C4-2B (cell line): ENCODE results near the gene ASH1L.

Source experiments
- CTCF ChIP-seq: fragments of 450-650 bp; conservative IDR thresholded peaks from 2 replicates; pipeline ENCODE4 v1.5.1; 2017; ENCODE audit warnings: mild to moderate bottlenecking
- ZFX ChIP-seq: fragments of 450-650 bp; IDR thresholded peaks from 2 replicates; pipeline ENCODE4 v1.6.1; 2017

DNA sequence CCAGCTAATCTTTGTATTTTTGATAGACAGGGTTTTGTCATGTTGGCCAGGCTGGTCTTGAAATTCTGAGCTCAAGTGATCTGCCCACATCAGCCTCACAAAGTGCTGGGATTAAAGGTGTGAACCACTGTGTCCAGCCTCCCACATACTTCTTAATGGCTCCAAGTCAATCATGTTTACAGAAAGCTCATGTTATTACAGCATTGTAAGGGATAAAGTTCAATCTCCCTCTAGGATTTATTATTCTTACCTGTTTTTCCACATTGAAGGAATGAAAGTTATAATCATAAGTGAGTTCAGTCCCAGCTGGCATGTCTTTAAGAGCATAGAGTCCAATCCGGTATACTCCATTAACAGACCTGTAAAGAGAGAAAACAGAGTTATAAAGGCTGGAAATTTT is 202.6 kb downstream of the ASH1L start:
- no peak for TF ChIP-seq CTCF
- TF ChIP-seq ZFX = no peak
